GM12892 (cell line): Measurements from ENCODE around the gene C1QA.

Experiments
- DNase-seq: peaks from one replicate; pipeline ENCODE4 v3.0.0; 2011; ENCODE audit not compliant: insufficient read length
- FAIRE-seq: peaks from 2 replicates; lab custom pipeline; 2011; peaks lifted over from hg19 to GRCh38; lab: Jason Lieb, UNC
- POLR2A ChIP-seq: IDR thresholded peaks from 2 replicates; pipeline ENCODE4 v1.6.1; 2011; ENCODE audit warnings: low read depth, low read length, control low read depth
- POLR2AphosphoS5 ChIP-seq: IDR thresholded peaks from 2 replicates; pipeline ENCODE4 v1.6.1; 2011; ENCODE audit warnings: low read depth, low read length, control low read depth
- TAF1 ChIP-seq: IDR thresholded peaks from 2 replicates; pipeline ENCODE4 v1.6.1; 2011; ENCODE audit warnings: low read depth, mild to moderate bottlenecking, control low read depth, low read length, borderline replicate concordance

The C1QA gene

GRCh38 chr1:22600817-22601605 lies 35.4 kb upstream of the C1QA start:
- no peak for FAIRE-seq

GRCh38 chr1:22601610-22602009 lies 34.8 kb upstream of the C1QA start:
- TF ChIP-seq POLR2A (no peak), TAF1 (no peak), POLR2AphosphoS5 (no peak)
- DNase-seq, result no peak
- no peak for FAIRE-seq

More at GRCh38 chr1:22600817-22601605, 35.4 kb upstream of the C1QA start:
- no peak for DNase-seq
- TF ChIP-seq POLR2A, result no peak
- no peak for TF ChIP-seq TAF1
- TF ChIP-seq POLR2AphosphoS5, result no peak

GRCh38 chr1:22602060-22602740 lies 34.2 kb upstream of the C1QA start:
- TF ChIP-seq POLR2A, result no peak
- TF ChIP-seq POLR2AphosphoS5, result no peak
- no peak for TF ChIP-seq TAF1
- FAIRE-seq (no peak), DNase-seq (no peak)

- DNase-seq (no peak), FAIRE-seq (no peak)
- TF ChIP-seq TAF1 (no peak), POLR2A (no peak), POLR2AphosphoS5 (no peak)
These were observed 30.3 kb upstream of the C1QA start for GRCh38 chr1:22606161-22606560.

- DNase-seq (no peak), FAIRE-seq (no peak)
- no peak for TF ChIP-seq TAF1
- no peak for TF ChIP-seq POLR2AphosphoS5
- no peak for TF ChIP-seq POLR2A
These were observed 29.3 kb upstream of the C1QA start for GRCh38 chr1:22607154-22607553.

- DNase-seq (no peak), FAIRE-seq (no peak)
- TF ChIP-seq POLR2A (no peak), TAF1 (no peak), POLR2AphosphoS5 (no peak)
These were observed 28.1 kb upstream of the C1QA start for GRCh38 chr1:22608361-22608760.

- FAIRE-seq (no peak), DNase-seq (no peak)
- TF ChIP-seq POLR2AphosphoS5 (no peak), TAF1 (no peak), POLR2A (no peak)
These were observed 27.1 kb upstream of the C1QA start for GRCh38 chr1:22609291-22609690.

- FAIRE-seq (no peak), DNase-seq (no peak)
- TF ChIP-seq POLR2A, result no peak
- TF ChIP-seq TAF1, result no peak
- no peak for TF ChIP-seq POLR2AphosphoS5
These were observed 24.9 kb upstream of the C1QA start for GRCh38 chr1:22611530-22611947.

GRCh38 chr1:22612671-22613571 lies 23.5 kb upstream of the C1QA start:
- DNase-seq (no peak), FAIRE-seq (no peak)
- TF ChIP-seq POLR2AphosphoS5 (no peak), TAF1 (no peak), POLR2A (no peak)

- TF ChIP-seq TAF1 (no peak), POLR2AphosphoS5 (no peak), POLR2A (no peak)
- DNase-seq (no peak), FAIRE-seq (no peak)
These were observed 22.9 kb upstream of the C1QA start for GRCh38 chr1:22613572-22613918.

- no peak for FAIRE-seq
- no peak for TF ChIP-seq POLR2A
- TF ChIP-seq TAF1, result no peak
- no peak for TF ChIP-seq POLR2AphosphoS5
These were observed 22.5 kb upstream of the C1QA start for GRCh38 chr1:22613951-22614350.

GRCh38 chr1:22615886-22616285 lies 20.5 kb upstream of the C1QA start:
- no peak for DNase-seq
- no peak for FAIRE-seq
- no peak for TF ChIP-seq TAF1
- no peak for TF ChIP-seq POLR2A
- no peak for TF ChIP-seq POLR2AphosphoS5

More at GRCh38 chr1:22613951-22614350, 22.5 kb upstream of the C1QA start:
- no peak for DNase-seq
